Activated T-helper 1 cell treated with Interleukin-2 at 50 U/mL for 16 hours (primary cell): ENCODE data around the gene STIP1.

ENCODE experiments used
- DNase-seq: peaks from one replicate; pipeline ENCODE4 v3.0.0-alpha.2; 2020; ENCODE audit warnings: low read depth

The STIP1 gene

DNA sequence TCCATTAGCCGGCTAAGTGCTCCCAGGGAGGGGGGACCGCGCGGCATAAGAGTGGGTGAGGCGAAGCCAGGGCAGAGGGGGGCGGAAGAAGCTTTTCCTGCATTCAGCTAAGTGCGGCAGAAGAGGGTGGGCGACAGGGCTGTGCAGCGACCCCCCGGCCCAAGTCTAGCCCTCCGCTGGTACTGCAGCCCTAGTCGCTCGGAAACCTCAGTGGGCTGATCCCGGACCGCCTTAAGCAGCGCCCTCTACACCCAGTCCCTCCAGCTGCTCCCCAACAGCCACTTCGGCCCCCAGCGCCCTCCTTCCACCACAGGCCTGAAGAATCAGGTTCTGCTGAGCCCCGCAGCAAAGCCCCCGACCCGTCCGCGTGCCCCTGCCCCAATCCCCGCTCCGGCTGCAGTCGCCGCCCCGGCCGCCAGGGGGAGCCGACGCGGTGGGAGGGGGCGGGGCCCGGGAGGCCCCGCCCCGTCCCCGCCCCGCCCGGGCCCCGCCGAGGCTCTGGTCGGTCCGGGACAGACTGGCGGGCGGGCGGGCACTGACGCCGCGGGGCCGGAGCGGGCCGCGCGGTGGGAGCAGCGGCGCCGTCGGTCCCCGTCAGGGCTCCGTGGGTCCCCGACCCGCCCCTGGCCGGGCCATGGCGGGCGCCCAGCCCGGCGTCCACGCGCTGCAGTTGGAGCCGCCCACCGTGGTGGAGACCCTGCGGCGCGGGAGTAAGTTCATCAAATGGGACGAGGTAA is 65.2 kb downstream of the STIP1 start, which contains the start of gene PLCB3:
TSS of gene PLCB3 (plus strand) at position 515 of the 737 bp plus-strand sequence. CDS start at position 635, 120 bp downstream.
- DNase-seq = peak; percentile 65

DNA sequence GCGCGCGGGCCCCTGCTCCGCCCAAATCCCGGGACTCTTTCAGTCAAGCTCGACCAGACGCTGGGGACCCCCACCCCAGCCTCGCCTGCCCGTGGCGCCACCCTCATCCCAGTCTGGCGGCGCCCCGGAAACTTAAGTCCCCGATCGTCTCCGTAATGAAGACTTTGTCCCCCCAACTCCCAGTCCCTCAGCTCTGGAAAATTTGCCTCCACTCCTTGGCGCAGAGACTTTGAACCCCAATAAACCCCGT is 65.7 kb downstream of the STIP1 start:
- DNase-seq = no peak

- DNase-seq = no peak
Measured at GRCh38 chr11:64252003-64252872, 66.3 kb downstream of the STIP1 start.

- no peak for DNase-seq
Measured at GRCh38 chr11:64253043-64253442, 67.1 kb downstream of the STIP1 start.

DNA sequence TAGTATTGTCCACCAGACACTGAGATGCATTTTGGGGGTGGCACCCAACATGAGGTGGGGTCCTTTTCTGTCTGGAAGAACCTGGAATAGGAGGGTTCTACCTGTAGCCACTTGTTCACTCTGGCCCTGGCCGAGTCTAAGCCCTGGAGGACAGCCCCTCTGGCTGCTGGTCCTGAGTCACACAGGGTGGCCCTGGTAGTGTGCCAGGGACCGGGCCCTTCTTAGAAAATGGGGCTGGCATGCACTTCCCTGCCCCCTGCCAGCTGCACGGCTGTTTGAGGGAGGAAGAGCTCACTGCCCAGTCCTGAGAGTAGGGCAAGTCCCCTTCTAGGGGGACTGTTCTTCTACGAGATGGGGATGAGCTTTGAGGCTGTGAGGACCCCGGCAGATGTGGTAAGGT is 67.5 kb downstream of the STIP1 start:
- DNase-seq = no peak
